ENCODE data around the gene SHMT1. TPM values are rescaled to one million over a fixed set of nuclear protein-coding genes. Genes with fewer than 3 reads are reported as not detected.
"Not testable (repeated sequence)": the region's sequence is repeated elsewhere in the genome, so short reads cannot be mapped to it uniquely, and the experiment has no call there.

SHMT1 gene
- total RNA-seq (10 to 100 TPM in 2 of 9 donors, 1 to 10 TPM in 7; 3.8 to 15.5 (median 8.6) TPM), polyA plus RNA-seq (1 to 10 TPM; 5.1 to 7.1 TPM)
- long read RNA-seq, donor 1, transcript SHMT1-203 (11 exons, 1,656 nt), result major isoform, 5 of 19 reads
- long read RNA-seq, donor 1, transcript SHMT1-201 (12 exons, 2,464 nt), result major isoform, 5 of 19 reads
- long read RNA-seq, donor 1, partial matches to known transcripts, result 6 of 19 reads
- long read RNA-seq, donor 1, other reads (novel, unspliced or antisense), result 3 of 19 reads
- long read RNA-seq, donor 2, transcript SHMT1-201 (12 exons, 2,464 nt), result minor isoform, 14 of 39 reads
- long read RNA-seq, donor 2, transcript SHMT1-203 (11 exons, 1,656 nt), result major isoform, 15 of 39 reads
- long read RNA-seq, donor 2, partial matches to known transcripts, result 4 of 39 reads
- long read RNA-seq, donor 2, other reads (novel, unspliced or antisense), result 6 of 39 reads
- long read RNA-seq, donor 3, transcript SHMT1-201 (12 exons, 2,464 nt), result major isoform, 6 of 9 reads
- long read RNA-seq, donor 3, partial matches to known transcripts, result 1 of 9 reads
- long read RNA-seq, donor 3, other reads (novel, unspliced or antisense), result 1 of 9 reads

DNA sequence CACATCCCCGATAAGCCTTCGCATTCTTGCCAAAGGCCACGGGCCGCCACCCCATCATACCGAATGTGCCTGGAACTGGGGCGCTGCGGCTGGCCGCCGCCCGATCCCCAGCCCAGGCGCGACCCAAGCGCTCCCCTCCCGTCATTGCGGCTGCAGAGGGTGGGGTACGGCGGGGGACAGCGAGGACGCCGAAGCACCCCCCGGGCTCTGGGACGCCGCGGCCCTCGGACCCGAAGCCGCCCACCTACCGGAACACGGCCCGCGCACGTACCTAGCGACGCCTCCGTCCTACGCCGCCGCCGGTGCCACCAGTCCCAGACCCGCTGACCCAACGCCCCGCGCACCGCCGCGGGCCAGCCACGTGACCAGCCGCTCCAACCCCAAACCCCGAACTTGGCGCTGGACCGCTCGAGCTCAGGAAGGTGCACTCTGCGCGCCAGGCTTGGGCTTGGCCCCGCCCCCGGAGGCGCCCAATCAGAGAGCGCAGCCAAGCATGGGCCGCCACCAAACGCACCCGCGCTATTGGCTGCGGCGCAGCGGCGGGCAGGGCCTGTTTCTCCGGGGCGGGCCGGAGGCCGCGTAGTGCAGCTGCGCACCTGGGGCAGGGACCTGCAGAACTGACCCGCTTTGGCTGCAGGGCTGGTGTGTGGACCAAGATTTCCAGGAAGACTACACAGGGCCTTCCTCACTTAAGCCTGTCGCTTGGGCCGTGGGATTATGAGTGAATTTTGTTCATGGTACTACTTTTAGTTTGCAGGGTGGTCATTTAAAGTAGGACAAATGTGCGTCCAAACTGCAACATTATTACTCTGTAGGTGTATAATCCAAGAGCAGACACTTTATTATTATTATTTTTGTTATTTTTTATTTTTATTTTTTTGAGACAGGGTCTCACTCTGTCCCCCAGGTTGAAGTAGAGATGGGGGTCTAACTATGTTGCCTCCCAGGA lies at the start of gene SHMT1:
Gene SHMT1 (minus strand): TSS at position 450 of the 949 bp plus-strand sequence. CDS start 7,569 bp downstream, outside the sequence.
- Histone ChIP-seq H3K36me3 (peaks cover 0 to 10% (median 0%) of the 10 kb centered on the region in 9 donors), H3K9me3 (peaks cover 0 to 4% (median 0%) of the 10 kb centered on the region in 12 donors), H3K4me1 (peaks cover 0 to 20% (median 6%) of the 10 kb centered on the region in 12 donors), H3K27ac (peak within 1 kb of the TSS; percentile 11 to 82 (median 64)), H3K4me3 (peak within 1 kb of the TSS; percentile 55 to 97 (median 84)), H3K27me3 (no peaks in the 10 kb centered on the region)
- ATAC-seq (peak; percentile 100), DNase-seq (peak; percentile 93 to 97 (median 93))
- peak in 1 of 2 donors; percentile 58 for TF ChIP-seq POLR2A (IDR thresholded peaks at IDR 0.05)
- TF ChIP-seq, protein P1, sequence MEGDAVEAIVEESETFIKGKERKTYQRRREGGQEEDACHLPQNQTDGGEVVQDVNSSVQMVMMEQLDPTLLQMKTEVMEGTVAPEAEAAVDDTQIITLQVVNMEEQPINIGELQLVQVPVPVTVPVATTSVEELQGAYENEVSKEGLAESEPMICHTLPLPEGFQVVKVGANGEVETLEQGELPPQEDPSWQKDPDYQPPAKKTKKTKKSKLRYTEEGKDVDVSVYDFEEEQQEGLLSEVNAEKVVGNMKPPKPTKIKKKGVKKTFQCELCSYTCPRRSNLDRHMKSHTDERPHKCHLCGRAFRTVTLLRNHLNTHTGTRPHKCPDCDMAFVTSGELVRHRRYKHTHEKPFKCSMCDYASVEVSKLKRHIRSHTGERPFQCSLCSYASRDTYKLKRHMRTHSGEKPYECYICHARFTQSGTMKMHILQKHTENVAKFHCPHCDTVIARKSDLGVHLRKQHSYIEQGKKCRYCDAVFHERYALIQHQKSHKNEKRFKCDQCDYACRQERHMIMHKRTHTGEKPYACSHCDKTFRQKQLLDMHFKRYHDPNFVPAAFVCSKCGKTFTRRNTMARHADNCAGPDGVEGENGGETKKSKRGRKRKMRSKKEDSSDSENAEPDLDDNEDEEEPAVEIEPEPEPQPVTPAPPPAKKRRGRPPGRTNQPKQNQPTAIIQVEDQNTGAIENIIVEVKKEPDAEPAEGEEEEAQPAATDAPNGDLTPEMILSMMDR (IDR thresholded peaks at IDR 0.05), result no peak
- 1 to 2% (median 1%) methylated on average over 14 to 76 of the region's 76 CpGs for WGBS, 4 donors
- intact Hi-C loops (cut with DNase I), result no loop called here

DNA sequence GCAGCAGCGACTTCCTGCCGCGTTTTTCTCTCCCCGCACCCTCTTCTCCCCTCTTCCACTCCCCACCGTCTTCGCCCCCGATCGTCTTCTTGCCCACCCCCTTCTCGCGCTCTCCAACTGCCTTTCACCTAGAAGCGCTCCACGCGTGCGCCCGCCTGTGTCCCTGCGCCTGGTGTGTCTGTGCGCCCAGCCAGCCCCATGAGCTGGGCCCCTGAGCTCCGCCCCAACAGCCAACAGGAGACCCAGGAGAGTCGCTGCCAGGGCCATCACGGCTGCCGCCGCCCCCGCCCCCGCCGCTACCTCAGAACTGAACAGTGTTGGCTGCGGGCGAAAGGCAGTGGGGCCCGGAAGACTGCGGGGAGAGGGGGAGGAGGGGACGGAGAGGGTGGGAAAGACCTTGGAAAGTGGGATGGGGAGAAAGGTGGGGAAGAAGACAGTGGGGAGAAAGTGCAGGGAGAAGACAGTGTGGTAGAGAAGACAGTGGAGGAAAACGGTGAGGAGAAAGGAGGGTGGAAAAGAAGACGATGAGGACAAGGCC lies 48.7 kb upstream of the SHMT1 start:
- peak; percentile 82 to 96 (median 92) for ATAC-seq
- peak overlapping the region in 1 of 12 donors; percentile 49 for H3K4me3 ChIP-seq

GRCh38 chr17:18411377-18411864 lies 48.1 kb upstream of the SHMT1 start:
- ATAC-seq (peak; percentile 73 to 88 (median 84)), DNase-seq (peak; percentile 27 to 56 (median 37))
- WGBS, 4 donors, result 1 to 2% (median 1%) methylated on average over 23 to 25 of the region's 25 CpGs
- Histone ChIP-seq H3K27ac (peak overlapping the region in 7 of 12 donors; percentile 29 to 82 (median 63)), H3K4me3 (peak overlapping the region in 10 of 12 donors; percentile 36 to 53 (median 48))
- H3K9me3 ChIP-seq; H3K36me3 ChIP-seq; H3K27me3 ChIP-seq; H3K4me1 ChIP-seq; intact Hi-C loops (cut with DNase I): not testable (repeated sequence)

More for the DNA sequence above, 48.7 kb upstream of the SHMT1 start:
- H3K27me3 ChIP-seq; DNase-seq; H3K9me3 ChIP-seq; H3K4me1 ChIP-seq; H3K36me3 ChIP-seq; intact Hi-C loops (cut with DNase I): not testable (repeated sequence)
- WGBS, 4 donors, result no CpG with 5 or more reads among the region's 32 CpGs
- H3K27ac ChIP-seq, result peak overlapping the region in 1 of 12 donors; percentile 82

GRCh38 chr17:18410736-18411135 lies 47.4 kb upstream of the SHMT1 start:
- H3K27ac ChIP-seq, result peak overlapping the region in 2 of 12 donors; percentile 64 to 82
- H3K9me3 ChIP-seq; H3K4me1 ChIP-seq; intact Hi-C loops (cut with DNase I); H3K36me3 ChIP-seq; H3K27me3 ChIP-seq; DNase-seq: not testable (repeated sequence)
- H3K4me3 ChIP-seq, result peak overlapping the region in 6 of 12 donors; percentile 18 to 53 (median 48)
- ATAC-seq, result peak in 1 of 4 donors; percentile 14
- WGBS, 4 donors, result 11 to 16% (median 13%) methylated on average over 11 of the region's 11 CpGs

GRCh38 chr17:18409321-18409720 lies 46.0 kb upstream of the SHMT1 start:
- 50 to 66% (median 54%) methylated on average over 6 of the region's 6 CpGs for WGBS, 4 donors
- DNase-seq; H3K9me3 ChIP-seq; H3K27me3 ChIP-seq; ATAC-seq; H3K4me3 ChIP-seq; H3K4me1 ChIP-seq; intact Hi-C loops (cut with DNase I); H3K36me3 ChIP-seq; H3K27ac ChIP-seq: not testable (repeated sequence)

DNA sequence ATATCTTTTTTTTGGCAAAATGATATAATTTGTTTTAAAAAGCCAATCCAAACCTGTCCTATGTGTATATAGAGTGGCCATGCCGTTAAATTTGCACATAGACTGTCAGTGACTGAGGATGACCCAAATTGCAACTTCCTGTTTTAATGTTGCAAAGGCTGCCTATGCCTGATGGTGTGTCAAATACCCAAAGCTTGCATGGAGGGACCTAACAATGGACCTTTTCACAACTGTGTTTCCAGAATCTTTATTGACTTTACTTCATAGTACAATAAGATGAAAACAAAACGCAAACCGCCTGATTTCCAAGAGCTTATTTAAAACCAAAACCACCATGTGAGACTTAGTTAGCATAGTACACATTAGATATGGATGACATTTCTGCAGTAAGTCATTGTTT lies 45.6 kb upstream of the SHMT1 start:
- H3K36me3 ChIP-seq; intact Hi-C loops (cut with DNase I); H3K9me3 ChIP-seq; ATAC-seq; H3K27me3 ChIP-seq; H3K27ac ChIP-seq; DNase-seq; H3K4me3 ChIP-seq; H3K4me1 ChIP-seq: not testable (repeated sequence)
- 51 to 69% (median 60%) methylated on average over 3 of the region's 3 CpGs for WGBS, 4 donors

DNA sequence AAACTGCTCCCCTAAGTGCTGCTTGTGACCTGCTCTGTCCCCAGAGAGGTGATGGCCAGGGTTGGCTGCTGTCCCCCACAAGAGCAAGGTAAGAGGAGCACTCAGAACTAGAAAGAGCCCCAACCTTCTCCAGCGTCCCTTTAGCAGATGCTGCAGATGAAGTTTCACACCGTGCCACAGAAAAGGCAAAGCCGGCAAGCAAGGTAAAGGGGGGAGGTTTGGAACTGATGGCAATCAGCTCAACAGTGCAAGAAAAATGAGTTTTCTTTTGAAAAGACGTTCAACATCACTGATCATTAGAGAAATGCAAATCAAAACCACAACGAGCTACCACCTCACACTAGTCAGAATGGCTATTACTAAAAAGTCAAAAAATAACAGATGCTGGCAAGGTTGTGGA lies 40.3 kb upstream of the SHMT1 start:
- H3K4me3 ChIP-seq; H3K4me1 ChIP-seq; H3K27ac ChIP-seq; H3K9me3 ChIP-seq; ATAC-seq; DNase-seq; H3K36me3 ChIP-seq; intact Hi-C loops (cut with DNase I); H3K27me3 ChIP-seq: not testable (repeated sequence)
- WGBS, 4 donors, result 52 to 68% methylated on average over 2 to 3 of the region's 5 CpGs; no CpG with 5 or more reads in 2 of the 4 donors

DNA sequence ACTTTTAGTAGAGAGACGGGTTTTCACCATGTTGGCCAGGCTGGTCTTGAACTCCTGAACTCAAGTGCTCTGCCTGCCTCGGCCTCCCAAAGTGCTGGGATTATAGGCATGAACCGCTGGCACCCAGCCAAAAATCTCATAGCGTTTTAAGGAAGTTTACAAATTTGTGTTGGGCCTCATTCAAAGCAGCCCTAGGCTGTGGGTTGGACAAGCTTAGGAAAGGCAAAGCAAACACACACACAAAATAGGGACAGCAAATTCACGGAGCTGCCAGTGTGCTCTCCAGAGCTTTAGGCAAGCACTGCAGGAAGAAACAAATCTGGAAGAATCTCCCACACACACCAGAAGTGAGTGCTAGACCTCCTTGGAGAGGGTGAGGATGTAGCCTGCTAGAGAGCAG lies 39.8 kb upstream of the SHMT1 start:
- H3K4me1 ChIP-seq; intact Hi-C loops (cut with DNase I); H3K4me3 ChIP-seq; H3K9me3 ChIP-seq; H3K27ac ChIP-seq; H3K36me3 ChIP-seq; H3K27me3 ChIP-seq; ATAC-seq: not testable (repeated sequence)
- 16 to 40% (median 28%) methylated on average over 1 to 4 of the region's 5 CpGs for WGBS, 4 donors
- DNase-seq, result peak in 1 of 5 donors; percentile 32
